Upper lobe of left lung (tissue), 6 donors: ENCODE data around the gene SMPD3. TPM values are rescaled to one million over a fixed set of nuclear protein-coding genes. Genes with fewer than 3 reads are reported as not detected.

ENCODE experiments used
- ATAC-seq, 2 donors: fragments of 200-7000 bp; cut with Tn5 transposase; one replicate each; pipeline ENCODE4 v1.9.1; 2022; ENCODE audit warnings: mild to moderate bottlenecking in 2 of 2, moderate library complexity in 2 of 2; ENCODE audit not compliant: low FRiP score in 2 of 2
- DNase-seq, 2 donors: peaks; one replicate each; pipeline ENCODE4 v3.0.0-alpha.2; 2019 to 2020
- H3K27ac ChIP-seq, 4 donors: fragments of 200-600 bp; sonication (generic); one replicate each; pipeline ENCODE4 v1.5.1; 2016 to 2019
- H3K27me3 ChIP-seq, 4 donors: fragments of 200-600 bp; sonication (generic); one replicate each; pipeline ENCODE4 v1.5.1; 2017 to 2019
- H3K36me3 ChIP-seq, 4 donors: fragments of 200-600 bp; sonication (generic); one replicate each; pipeline ENCODE4 v1.5.1; 2016 to 2019
- H3K4me1 ChIP-seq, 4 donors: fragments of 200-600 bp; sonication (generic); one replicate each; pipeline ENCODE4 v1.5.1; 2018 to 2019
- H3K4me3 ChIP-seq, 4 donors: fragments of 200-600 bp; sonication (generic); one replicate each; pipeline ENCODE4 v1.5.1; 2017 to 2019; ENCODE audit warnings: mild to moderate bottlenecking in 2 of 4, moderate library complexity in 1 of 4
- H3K9me3 ChIP-seq, 4 donors: fragments of 200-600 bp; sonication (generic); one replicate each; pipeline ENCODE4 v1.5.1; 2018 to 2019
- EP300 ChIP-seq, 4 donors: sonication (generic); formaldehyde crosslinking; IDR thresholded peaks; one replicate each; pipeline ENCODE4 v1.5.1; 2017; ENCODE audit warnings: antibody characterized with exemption in 4 of 4, control low read depth in 2 of 4
- POLR2A ChIP-seq, 4 donors: fragments of 450-650 bp; IDR thresholded peaks; one replicate each; pipeline ENCODE4 v1.5.1; 2016 to 2017; ENCODE audit warnings: antibody characterized with exemption in 4 of 4, mild to moderate bottlenecking in 2 of 4
- POLR2AphosphoS5 ChIP-seq, 2 donors: sonication (generic); formaldehyde crosslinking; IDR thresholded peaks; one replicate each; pipeline ENCODE4 v1.5.1; 2017; ENCODE audit warnings: antibody characterized with exemption in 2 of 2
- WGBS, 2 donors: methylation state at CpG; one replicate each; pipeline ENCODE4 v1.1.5; 2017 to 2018; 5-methylcytosine and 5-hydroxymethylcytosine counted together
- total RNA-seq, 6 donors: library from RNA; depleted of rRNA in 4 of 6; stranded (reverse); fragments of >200 nt in 4 of 6; gene quantifications; one replicate each; pipeline versions ENCODE4 v1.1.0 to v1.2.1, GENCODE V29; 2016 to 2021
- TF ChIP-seq, protein P1 (sequence below), 6 experiments: fragments of 450-650 bp in 4 of 6; fragments of 200-600 bp in 2 of 6; sonication (generic) in 2 of 6; IDR thresholded peaks; one replicate each; pipeline ENCODE4 v1.5.1; 2016 to 2019; ENCODE audit warnings: antibody characterized with exemption in 6 of 6
- donor health status: DM: no; HTN: no; CAD: no; lungs with moderate emphysema.
- donor health status: DM: no; HTN: yes; CAD: no; lungs with severe emphysema.

SMPD3 gene
- total RNA-seq, 6 donors from 2014 or later = 1.2 to 10.7 (median 3.2) TPM

DNA sequence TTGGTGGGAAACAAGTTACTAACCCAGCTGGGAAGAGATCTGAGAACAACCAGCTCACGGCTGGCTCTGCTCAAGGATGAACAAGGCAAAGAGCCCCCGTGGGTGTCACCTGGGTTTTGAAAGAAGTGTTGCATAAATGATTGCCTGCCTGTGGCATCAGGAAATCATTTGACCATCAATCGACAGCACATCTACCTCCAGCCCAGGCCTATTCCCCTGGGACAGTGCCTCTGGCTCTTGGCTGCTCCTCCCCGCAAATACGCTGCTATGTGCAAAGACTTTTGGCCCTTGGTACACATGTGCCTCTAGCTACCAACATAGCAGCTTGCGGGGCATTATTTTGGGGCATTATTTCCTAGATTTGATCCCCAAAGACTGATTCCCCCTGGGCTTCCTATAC lies 39.4 kb upstream of the SMPD3 start:
- DNase-seq (no peak), ATAC-seq (no peak)
- Histone ChIP-seq H3K27ac (no peak overlapping the region), H3K9me3 (no peaks in the 10 kb centered on the region), H3K27me3 (no peaks in the 10 kb centered on the region), H3K4me1 (peaks cover 5 to 21% (median 10%) of the 10 kb centered on the region in 4 donors), H3K36me3 (no peaks in the 10 kb centered on the region), H3K4me3 (no peak overlapping the region)
- TF ChIP-seq, protein P1, sequence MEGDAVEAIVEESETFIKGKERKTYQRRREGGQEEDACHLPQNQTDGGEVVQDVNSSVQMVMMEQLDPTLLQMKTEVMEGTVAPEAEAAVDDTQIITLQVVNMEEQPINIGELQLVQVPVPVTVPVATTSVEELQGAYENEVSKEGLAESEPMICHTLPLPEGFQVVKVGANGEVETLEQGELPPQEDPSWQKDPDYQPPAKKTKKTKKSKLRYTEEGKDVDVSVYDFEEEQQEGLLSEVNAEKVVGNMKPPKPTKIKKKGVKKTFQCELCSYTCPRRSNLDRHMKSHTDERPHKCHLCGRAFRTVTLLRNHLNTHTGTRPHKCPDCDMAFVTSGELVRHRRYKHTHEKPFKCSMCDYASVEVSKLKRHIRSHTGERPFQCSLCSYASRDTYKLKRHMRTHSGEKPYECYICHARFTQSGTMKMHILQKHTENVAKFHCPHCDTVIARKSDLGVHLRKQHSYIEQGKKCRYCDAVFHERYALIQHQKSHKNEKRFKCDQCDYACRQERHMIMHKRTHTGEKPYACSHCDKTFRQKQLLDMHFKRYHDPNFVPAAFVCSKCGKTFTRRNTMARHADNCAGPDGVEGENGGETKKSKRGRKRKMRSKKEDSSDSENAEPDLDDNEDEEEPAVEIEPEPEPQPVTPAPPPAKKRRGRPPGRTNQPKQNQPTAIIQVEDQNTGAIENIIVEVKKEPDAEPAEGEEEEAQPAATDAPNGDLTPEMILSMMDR (IDR thresholded peaks at IDR 0.05) = no peak
- TF ChIP-seq POLR2AphosphoS5 (IDR thresholded peaks at IDR 0.05) = no peak
- no peak for TF ChIP-seq EP300 (IDR thresholded peaks at IDR 0.05)
- TF ChIP-seq POLR2A (IDR thresholded peaks at IDR 0.05) = no peak
- 80 to 84% methylated on average over 6 of the region's 6 CpGs for WGBS, 2 donors

DNA sequence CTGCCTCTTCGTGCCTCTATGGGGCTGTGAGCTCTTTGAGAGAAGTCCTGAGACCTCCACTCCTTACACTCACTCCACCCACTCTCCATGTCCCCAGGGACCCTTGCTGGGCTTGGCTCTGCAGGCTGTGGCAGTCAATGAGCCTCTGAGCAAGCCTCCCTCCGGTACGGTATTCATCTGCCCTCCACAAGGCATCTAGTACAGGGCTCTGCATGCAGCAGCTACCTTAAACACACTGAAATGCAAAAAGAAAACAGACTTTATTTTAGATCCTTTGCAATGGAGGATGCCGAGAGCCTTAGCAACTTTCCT lies 38.9 kb upstream of the SMPD3 start:
- Histone ChIP-seq H3K27me3 (no peaks in the 10 kb centered on the region), H3K27ac (no peak overlapping the region), H3K36me3 (no peaks in the 10 kb centered on the region), H3K4me1 (peaks cover 5 to 21% (median 10%) of the 10 kb centered on the region in 4 donors), H3K9me3 (no peaks in the 10 kb centered on the region), H3K4me3 (no peak overlapping the region)
- 43 to 50% methylated on average over 4 of the region's 4 CpGs for WGBS, 2 donors
- TF ChIP-seq POLR2AphosphoS5 (IDR thresholded peaks at IDR 0.05) (no peak), EP300 (IDR thresholded peaks at IDR 0.05) (no peak), POLR2A (IDR thresholded peaks at IDR 0.05) (no peak)
- TF ChIP-seq, protein P1 (IDR thresholded peaks at IDR 0.05) = no peak
- ATAC-seq (no peak), DNase-seq (no peak)

DNA sequence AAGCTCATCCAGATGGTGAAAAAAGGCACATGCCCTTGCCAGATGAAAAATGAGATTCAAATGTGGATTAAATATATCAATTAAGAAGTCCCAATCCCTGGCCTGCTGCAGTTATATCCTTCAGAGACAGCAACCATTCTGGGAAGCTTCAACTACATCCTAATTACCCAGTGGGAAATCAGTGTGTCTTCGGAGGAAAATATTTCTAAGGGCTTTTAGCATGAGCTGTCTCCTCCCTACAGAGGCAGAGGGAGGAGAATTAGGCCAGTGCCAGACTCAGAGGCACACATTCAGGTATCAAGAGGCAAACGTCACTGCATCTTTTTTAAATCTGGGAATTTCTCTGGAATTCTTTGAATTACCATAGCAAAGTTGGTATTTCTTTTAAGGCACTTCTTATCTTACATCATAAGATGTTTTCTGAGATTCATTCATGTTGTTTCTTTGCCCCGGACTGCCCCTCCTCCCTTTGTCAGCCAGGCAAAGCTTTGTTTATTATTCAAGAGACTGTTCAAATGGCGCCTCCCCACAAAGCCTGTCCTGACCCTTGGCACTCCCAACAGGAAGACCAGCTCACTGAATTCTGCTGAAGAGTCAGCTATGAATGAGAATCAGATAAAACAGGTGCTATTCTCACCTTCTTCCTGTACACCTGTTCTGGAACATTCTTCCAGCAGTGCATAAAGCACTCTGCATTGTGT lies 38.3 kb upstream of the SMPD3 start:
- Histone ChIP-seq H3K4me1 (peaks cover 4 to 20% (median 8%) of the 10 kb centered on the region in 4 donors), H3K9me3 (no peaks in the 10 kb centered on the region), H3K4me3 (no peak overlapping the region), H3K36me3 (no peaks in the 10 kb centered on the region), H3K27ac (no peak overlapping the region), H3K27me3 (no peaks in the 10 kb centered on the region)
- no peak for ATAC-seq
- TF ChIP-seq, protein P1 (IDR thresholded peaks at IDR 0.05) = no peak
- no peak for TF ChIP-seq EP300 (IDR thresholded peaks at IDR 0.05)
- TF ChIP-seq POLR2AphosphoS5 (IDR thresholded peaks at IDR 0.05) = no peak
- no peak for TF ChIP-seq POLR2A (IDR thresholded peaks at IDR 0.05)
- no peak for DNase-seq
- 35 to 48% methylated on average over 4 of the region's 4 CpGs for WGBS, 2 donors

DNA sequence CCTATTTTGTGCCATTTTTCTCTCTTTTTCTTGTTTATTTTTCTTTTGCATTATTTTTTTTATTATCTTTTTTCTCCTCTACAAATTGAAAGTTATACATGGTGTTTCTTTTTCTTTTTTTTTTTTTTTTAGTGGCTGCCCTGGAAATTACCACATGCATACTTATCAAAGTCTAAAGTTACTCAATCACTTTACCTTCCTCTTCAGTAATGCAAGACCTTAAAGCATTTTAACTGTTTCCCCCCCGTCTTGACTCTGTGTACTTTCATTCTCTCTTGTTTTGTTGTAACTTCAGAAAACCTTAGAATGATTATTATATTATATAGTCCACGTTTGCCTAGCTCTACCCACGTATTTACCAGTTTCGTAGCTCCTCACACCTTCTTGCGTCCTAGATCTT lies 33.3 kb upstream of the SMPD3 start:
- 70 to 71% methylated on average over 5 of the region's 5 CpGs for WGBS, 2 donors

More for the DNA sequence above, 33.3 kb upstream of the SMPD3 start:
- Histone ChIP-seq H3K27me3 (no peaks in the 10 kb centered on the region), H3K9me3 (no peaks in the 10 kb centered on the region), H3K4me3 (no peak overlapping the region), H3K36me3 (no peaks in the 10 kb centered on the region), H3K4me1 (peaks cover 3 to 26% (median 6%) of the 10 kb centered on the region in 4 donors), H3K27ac (no peak overlapping the region)
- TF ChIP-seq EP300 (IDR thresholded peaks at IDR 0.05) (no peak), POLR2A (IDR thresholded peaks at IDR 0.05) (no peak), POLR2AphosphoS5 (IDR thresholded peaks at IDR 0.05) (no peak)
- TF ChIP-seq, protein P1 (IDR thresholded peaks at IDR 0.05) = no peak
- DNase-seq = no peak
- no peak for ATAC-seq
